Stomach (tissue), 4 donors: Measurements from ENCODE around the gene EPO.

Source experiments
- CTCF ChIP-seq, 7 experiments: fragments of 450-650 bp in 4 of 7; fragments of 200-600 bp in 3 of 7; sonication (generic) in 3 of 7; IDR thresholded peaks; one replicate each; pipeline ENCODE4 v1.5.1; 2016 to 2019; ENCODE audit warnings: antibody characterized with exemption in 7 of 7, control low read depth in 2 of 7, mild to moderate bottlenecking in 1 of 7
- EP300 ChIP-seq: sonication (generic); formaldehyde crosslinking; IDR thresholded peaks from one replicate; pipeline ENCODE4 v1.6.1; 2017; ENCODE audit warnings: antibody characterized with exemption
- POLR2A ChIP-seq, 4 donors: fragments of 450-650 bp; IDR thresholded peaks; one replicate each; pipeline ENCODE4 v1.6.1; 2016; ENCODE audit warnings: antibody characterized with exemption in 4 of 4, control low read depth in 2 of 4, mild to moderate bottlenecking in 1 of 4, moderate library complexity in 1 of 4
- POLR2AphosphoS5 ChIP-seq, 3 donors: sonication (generic); formaldehyde crosslinking; IDR thresholded peaks; one replicate each; pipeline ENCODE4 v1.6.1; 2016; ENCODE audit warnings: antibody characterized with exemption in 3 of 3

DNA sequence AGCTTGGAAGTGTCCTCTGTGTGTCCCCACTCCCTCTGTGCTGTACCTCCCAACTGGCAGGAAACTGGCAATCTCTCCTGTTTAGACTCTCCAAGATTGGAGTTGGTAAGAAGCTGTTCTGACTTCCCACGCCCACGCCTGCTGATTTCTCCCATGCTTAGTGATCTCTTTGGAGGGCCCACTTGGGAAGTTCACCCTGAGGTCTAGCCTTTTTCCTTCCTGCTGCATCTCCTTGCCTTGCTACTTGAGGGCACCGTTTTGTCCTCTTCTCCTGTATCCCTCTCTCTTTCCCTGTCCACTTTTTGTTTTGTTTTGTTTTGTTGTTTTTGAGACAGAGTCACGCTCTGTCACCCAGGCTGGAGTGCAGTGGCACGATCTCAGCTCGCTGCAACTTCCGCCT is 48.5 kb downstream of the EPO start:
- TF ChIP-seq EP300 (no peak), CTCF (IDR thresholded peaks at IDR 0.05) (no peak), POLR2AphosphoS5 (IDR thresholded peaks at IDR 0.05) (no peak), POLR2A (IDR thresholded peaks at IDR 0.05) (no peak)
